Fibroblast of peridontal ligament (primary cell): ENCODE measurements around the gene C19orf85.
"Not testable (repeated sequence)": the region's sequence is repeated elsewhere in the genome, so short reads cannot be mapped to it uniquely, and the experiment has no call there.

Experiments
- DNase-seq: peaks from one replicate; pipeline ENCODE4 v3.0.0-alpha.2; 2010; ENCODE audit errors: extremely low read depth

Gene C19orf85

DNA sequence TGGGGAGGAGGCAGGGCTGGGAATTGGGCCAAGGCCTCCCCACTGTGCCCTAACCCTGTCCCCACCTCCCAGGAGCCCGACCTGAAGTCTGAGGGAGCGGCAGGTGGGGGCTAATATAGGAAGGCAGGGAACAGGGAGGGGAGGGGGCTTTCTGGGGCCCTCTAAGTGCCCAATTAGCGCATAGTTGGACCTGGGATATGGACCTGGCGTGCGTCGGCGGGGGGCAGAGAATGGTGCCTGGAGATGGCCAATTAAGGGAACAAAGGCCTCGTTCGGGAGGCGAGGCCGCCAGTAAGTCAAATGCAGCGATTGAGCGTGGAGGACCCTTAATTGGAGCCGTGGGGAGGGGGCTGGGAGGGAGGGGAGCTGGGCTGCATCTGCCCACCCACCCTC, at the start of gene C19orf85:
Gene C19orf85, minus strand, starts transcription at position 90 of the 393 bp plus-strand sequence. CDS start 197 bp downstream, outside the sequence.
- no peak for DNase-seq

DNA sequence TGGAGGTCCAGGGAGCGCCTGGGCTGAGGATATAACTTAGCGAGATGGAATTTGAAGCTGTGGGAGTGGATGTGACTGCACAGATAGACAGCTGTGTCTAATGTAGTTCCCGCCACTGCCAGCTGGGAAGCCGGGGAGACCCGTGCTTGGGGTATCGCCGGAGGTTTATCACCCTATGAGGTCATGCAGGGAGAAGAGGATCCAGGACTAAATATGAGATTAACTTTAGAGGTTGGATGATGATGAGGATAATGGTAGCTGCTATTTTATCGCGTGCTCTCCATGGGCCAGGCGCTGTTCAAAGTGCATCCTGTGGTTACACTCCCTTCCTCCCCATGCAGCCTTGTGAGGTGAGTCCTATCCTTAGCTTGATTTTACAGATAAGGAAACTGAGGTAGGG, 43.6 kb upstream of the C19orf85 start:
- DNase-seq, result no peak

DNA sequence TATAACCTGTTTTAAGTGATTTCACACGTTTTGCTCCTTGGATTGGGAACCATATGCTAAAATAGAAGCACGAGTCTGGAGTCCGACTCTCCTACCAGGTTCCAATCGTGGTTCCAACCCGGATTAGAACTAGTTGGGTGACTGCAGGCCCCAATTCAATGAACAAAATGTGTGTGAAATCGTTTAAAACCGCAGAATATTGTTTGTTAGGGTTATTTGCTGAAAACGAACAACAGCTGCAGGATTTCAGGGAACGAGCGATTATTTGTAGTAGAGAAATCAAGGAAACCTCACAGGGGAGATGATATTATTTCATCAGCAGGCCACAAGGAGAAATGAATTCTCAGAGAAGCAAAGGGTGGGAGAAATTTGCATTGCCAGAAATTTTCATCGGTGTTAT, 40.4 kb upstream of the C19orf85 start:
- DNase-seq, result no peak

DNA sequence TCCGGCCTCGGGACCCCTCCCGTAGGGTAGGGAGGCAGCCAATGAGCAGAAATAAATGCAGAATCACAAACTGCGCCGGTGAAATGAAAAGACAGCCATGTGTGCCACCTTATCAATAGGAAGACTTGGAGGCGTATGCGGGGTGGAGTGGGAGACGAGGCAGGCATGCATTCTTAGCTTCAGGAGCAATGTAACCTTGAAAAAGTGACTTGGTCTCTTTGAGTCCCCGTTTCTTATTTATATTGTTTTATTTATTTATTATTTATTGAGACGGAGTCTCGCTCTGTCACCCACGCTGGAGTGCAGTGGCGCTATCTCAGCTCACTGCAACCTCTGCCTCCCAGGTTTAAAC, 39.7 kb upstream of the C19orf85 start:
- no peak for DNase-seq

DNA sequence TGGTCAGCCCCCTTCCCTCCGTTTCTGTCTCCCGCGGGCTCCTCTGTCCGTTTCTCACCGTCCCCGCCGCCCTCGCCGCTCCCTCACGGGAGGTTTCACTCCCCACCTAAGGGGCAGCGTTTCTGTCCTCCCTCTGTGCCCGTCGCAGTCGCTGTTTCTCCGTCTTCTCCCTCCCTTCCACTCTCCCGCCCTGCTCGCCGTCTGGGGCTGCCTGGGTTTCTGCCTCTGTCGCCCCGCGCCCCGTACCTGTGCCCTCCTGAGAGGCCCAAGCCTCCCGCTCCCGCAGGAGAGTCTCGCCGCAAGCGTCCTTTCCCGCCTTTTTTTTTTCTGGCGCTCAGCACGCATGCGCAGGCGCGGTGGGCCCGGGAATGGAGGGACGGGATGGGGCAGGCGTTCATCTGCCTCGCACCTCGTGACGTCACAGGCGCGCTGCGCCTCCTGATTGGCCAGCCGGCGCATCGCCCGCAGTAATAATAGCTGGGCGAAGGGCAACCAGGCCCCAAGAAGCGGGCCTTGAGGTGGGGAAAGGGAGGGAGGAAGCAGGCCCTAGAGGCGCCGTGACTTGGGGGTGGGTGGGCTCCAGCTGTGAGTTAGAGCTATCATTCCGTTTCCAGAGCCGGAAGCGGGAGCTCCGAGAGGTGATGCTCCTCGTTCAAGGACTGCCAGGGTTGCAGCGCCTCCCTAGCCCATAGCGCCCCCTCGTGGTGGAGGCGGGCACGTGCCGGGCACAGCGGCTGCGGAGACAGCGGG, 39.1 kb upstream of the C19orf85 start:
- peak; percentile 87 for DNase-seq

DNA sequence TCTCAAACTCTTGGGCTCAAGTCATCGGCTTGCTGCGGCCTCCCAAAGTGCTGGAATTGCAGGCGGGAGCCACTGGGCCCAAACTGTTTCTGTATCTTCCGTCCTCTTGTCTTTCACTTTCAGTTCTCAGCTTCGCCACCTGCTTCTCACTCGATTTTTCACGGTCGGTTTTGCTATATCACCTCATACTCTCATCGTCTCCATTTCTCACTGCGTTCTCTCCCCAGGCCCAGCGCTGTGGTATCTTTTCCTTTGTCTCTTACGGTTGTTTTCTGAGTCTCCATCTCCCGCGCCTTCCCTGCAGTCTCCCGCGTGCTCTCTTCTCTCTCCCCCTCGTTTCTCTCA, 38.6 kb upstream of the C19orf85 start:
- no peak for DNase-seq

DNA sequence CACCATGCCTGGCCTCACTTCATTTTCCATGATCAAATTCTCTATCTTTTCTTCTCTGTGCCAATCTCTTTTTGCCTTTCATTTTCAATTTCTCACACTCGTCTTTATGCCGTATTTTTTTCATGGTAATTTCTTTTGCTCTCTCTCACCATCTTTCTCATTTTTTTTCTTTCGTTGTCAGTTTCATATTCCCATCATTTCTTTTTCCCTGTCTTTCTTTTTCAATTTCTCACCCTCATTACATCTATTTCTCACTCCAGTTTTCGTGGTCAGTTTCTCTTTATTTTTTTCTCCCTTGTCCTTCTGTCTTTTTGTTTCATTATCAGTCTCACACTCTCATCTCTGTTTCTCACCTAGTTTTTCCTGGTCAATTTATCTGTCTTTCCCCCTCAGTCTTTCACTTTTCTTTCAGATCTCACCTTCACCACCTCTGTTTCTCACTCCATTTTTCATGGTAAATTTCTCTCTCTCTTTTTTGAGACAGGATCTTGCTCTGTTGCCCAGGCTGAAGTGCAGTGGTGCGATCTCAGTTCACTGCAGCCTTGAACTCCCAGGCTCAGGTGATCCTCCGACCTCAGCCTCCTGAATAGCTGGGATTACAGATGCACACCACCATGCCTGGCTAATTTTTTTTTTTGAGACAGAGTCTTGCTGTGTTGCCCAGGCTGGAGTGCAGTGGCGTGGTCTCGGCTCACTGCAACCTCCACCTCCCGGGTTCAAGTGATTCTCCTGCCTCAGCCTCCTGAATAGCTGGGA, 37.8 kb upstream of the C19orf85 start:
- no peak for DNase-seq

DNA sequence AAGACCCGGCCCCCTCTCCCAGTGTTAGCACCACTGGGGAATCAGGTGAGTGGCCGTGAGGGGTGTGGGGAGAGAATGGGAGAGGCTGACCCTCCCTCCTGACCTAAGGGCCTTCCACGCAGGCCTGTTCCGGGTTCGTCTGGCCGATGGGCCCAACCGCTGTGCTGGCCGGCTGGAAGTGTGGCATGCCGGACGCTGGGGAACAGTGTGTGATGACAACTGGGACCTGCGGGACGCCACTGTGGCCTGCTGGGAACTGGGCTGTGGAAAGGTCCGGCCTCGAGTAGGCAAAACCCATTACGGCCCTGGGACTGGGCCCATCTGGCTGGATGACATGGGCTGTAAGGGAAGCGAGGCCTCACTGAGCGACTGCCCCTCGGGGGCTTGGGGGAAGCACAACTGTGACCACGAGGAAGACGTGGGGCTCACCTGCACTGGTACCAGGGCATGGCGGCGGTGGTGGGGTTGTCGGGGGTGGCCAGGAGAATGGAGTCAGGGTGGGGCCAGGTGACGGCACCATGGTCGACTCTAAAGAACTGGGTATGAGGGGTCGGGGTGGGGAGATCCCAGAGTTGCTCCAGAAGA, 35.9 kb upstream of the C19orf85 start:
- DNase-seq, result no peak

DNA sequence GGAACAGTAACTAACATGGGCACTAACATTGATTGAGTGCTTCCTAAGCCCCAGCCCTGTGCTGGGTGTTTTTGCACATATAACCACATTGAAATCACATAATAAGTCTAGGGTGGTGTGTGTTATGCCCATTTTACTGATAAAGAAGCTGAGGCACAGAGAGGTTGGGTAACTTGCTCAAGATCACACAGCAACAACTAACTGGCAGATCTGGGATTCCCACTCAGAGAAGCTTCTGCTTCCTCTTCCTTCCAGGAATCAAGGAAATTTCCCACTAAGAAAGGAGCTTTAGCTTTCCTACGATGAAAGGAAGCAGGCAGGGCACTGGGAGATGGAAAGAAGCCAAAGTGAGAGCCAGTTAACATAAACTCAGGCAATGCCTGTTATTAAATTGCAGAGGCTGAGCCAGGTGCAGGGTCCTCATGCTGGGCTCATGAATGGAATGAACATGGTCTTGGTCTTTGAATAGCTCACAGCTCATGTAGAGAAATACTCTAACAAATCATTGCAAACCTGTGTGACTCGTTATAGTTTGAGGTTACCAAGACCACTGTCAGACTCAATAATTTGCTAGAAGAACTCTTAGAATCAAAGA, 33.8 kb upstream of the C19orf85 start:
- DNase-seq, result no peak

DNA sequence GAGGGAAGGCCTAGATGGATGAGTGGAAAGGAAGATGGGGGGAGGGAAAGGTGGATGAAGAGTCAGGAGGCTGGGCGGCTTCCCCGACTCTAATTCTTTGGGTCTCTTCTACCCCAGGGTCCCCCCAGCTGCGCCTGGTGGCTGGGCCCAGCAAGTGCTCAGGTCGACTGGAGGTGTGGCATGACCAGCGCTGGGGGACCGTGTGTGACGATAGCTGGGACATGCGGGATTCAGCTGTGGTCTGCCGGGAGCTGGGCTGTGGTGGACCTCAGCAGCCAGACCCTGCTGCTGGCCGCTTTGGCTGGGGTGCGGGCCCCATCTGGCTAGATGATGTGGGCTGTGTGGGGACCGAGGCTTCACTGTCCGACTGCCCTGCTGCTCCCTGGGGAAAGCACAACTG, 33.2 kb upstream of the C19orf85 start:
- DNase-seq, result no peak

DNA sequence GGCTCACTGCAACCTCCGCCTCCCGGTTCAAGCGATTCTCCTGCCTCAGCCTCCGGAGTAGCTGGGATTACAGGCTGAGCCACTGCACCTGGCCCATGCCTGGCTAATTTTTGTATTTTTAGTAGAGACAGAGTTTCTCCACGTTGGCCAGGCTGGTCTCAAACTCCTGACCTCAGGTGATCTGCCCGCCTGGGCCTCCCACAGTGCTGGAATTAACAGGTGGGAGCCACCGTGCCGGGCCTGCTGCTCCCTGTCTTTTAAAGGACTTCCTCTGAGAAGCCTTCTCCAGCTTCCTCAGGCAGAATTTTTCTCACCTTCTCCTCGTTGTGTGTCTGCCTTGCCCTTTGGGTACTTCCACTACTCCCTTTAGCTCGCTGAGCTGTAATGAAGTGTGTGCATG, 32.3 kb upstream of the C19orf85 start:
- not testable (repeated sequence) for DNase-seq

DNA sequence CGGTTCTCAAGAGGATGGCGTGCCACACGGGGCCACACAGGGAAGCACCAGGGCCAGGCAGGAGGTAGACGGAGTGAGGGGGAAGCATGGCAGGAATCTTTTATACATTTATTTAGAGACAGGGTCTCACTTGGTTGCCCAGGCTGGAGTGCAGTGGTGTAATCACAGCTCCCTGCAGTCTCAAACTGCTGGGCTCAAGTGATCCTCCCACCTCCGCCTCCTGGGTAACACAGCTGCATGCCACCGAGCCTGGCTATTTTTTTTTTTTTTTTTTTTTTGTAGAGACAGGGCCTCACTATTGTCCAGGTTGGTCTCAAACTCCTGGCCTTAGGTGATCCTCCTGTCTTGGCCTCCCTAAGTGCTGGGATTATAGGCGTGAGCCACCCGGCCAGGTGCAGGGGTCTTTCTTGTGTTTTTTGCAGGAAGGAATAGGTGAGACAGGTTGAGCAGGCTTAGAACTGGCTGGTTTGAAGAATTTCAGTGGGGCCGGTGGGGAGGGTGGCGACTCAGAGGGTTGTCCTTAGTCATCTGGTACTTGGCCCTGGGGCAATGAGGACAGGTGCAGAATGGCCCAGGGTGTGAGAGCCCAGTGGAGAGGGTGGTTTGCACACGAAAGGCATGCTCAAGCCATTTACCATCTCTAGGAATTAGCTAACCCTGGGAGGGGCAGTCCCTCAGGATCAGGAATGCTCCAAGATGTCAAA, 31.2 kb upstream of the C19orf85 start:
- DNase-seq, result no peak

DNA sequence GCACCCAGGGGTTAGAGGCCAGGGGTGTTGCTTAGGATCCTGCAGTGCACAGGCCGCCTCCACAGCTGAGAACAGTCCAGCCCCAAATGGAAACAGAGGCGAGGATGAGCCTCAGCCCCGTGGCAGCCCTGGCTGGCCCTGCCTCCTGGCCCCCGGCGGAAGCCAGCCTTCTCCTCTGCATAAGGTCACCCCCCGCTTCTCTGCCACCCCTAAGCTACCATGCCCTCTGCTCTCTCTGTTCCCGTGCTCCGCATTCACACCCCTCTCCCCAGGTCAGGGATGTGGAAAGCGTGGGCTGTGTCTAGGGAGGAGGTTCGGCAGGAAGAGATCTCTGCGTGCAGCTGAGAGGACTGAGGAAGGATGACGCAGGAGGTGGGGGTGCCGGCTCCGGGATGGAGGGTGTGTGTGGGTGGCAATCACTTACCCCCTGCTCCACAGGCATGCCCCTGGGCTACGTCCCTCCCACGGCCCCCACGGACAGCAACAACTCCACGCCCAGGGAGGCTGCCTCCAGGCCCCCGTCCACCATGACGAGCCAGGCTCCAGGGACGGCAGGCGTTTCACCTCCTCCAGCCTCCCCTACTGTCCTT, 29.7 kb upstream of the C19orf85 start:
- no peak for DNase-seq

DNA sequence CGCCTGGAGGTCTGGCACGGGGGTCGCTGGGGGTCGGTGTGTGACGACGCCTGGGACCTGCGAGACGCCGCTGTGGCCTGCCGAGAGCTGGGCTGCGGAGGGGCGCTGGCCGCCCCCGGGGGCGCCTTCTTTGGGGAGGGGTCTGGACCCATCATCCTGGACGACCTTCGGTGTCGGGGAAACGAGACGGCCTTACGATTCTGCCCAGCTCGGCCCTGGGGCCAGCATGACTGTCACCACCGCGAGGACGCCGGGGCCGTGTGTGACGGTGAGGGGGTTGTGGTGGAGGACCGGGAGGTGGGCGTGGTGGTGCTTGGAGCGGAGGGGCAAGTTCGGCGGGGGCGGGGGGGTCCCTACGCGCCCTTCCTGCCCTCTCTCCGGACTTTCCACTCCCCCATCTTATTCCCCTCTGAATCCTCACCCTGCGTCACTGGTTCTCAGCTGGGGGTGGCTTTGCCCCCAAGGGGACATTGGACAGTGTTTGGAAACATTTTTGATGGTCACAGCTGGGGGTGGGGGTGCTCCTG, 29.2 kb upstream of the C19orf85 start:
- no peak for DNase-seq

DNA sequence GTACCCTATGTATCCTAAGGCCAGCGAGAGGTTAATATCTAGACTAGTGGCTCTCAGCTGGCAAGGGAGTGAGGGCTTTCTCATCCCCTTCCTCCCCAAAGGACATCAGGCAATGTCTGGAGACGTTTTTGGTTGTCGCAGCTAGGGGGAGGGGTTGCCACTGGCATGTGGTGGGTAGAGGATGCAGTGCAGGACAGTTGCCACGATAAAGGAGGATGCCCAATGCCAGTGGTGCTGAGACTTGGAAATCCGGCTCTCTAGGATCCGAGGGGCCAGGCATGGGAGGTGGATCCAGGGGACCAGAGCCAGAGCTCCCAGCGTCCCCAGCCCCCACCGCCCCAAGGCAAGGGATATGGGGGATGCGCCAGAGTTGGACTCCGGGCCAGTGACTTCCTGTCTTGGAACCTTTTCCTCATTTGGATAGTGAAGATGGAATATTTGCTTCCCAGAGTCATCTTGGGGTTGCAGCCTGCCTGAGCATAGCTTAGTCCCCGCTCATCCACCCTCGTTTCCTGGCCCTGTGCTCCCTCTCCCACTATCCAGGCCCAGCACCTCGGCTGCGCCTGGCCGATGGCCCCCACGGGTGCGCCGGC, 28.6 kb upstream of the C19orf85 start:
- no peak for DNase-seq

DNA sequence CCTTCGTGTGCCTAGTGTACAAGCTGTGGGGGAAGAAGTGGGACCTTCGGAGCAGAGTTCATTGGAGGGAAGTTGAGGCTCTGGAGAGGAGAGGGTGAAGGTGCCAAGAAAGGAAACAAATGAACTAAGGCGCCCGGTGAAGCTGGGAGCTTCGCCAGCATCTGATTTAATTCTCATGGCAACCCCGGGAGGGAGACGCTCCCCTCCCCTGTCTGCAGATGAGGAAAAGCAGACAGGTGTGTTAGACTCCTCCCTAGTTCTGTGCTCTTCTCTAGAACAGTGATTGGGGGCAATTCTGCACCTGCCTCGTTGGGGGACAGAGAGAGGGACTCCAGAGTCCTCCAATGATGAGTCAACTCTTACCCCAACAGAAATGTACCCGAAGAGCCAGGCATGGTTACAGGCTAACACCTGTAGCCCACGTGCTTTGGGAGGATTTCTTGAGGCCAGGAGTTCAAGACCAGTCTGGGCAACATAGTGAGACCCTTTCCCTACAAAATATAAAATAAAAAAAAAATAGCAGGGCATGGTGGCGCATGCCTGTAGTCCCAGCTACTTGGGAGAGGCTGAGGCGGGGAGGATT, 27.9 kb upstream of the C19orf85 start:
- no peak for DNase-seq

DNA sequence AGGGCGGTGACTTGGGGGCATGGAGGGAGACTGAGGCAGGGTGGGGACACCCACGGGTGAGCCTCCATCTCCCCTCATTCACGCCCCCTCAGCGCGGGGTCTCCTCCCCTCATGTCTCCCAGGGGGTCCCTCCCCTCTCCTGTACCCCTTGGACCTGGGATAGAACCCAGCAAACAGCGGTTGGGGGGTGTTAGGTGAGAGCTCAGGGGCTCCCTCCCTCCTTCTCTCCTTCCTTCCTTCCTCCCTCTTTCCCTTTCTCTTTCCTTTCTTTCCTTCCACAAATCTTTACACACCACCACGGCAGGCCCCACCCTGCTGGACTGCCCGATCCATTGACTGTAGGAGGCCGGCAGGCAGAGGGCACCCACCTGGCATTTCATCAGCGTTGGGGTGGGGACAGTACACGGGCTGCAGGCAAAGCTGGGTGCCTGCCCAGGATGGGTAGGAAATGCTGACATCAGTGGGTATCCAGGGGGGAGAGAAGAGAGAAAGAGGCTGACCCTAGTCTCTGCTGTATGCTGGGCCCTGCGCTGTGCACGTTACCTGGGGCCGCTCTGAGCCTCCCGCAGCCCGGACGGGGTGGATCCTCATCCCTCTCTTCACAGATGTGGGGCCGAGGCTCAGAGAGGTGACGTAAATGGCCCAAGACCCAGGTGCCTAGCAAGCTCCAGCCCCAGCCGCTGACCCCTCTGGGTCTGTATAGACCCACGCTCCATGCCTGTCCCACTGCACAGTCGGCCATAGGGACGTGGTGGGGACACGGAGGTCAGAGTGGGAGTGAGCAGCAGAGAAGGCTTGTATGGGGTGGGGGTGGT, 27.2 kb upstream of the C19orf85 start:
- no peak for DNase-seq

DNA sequence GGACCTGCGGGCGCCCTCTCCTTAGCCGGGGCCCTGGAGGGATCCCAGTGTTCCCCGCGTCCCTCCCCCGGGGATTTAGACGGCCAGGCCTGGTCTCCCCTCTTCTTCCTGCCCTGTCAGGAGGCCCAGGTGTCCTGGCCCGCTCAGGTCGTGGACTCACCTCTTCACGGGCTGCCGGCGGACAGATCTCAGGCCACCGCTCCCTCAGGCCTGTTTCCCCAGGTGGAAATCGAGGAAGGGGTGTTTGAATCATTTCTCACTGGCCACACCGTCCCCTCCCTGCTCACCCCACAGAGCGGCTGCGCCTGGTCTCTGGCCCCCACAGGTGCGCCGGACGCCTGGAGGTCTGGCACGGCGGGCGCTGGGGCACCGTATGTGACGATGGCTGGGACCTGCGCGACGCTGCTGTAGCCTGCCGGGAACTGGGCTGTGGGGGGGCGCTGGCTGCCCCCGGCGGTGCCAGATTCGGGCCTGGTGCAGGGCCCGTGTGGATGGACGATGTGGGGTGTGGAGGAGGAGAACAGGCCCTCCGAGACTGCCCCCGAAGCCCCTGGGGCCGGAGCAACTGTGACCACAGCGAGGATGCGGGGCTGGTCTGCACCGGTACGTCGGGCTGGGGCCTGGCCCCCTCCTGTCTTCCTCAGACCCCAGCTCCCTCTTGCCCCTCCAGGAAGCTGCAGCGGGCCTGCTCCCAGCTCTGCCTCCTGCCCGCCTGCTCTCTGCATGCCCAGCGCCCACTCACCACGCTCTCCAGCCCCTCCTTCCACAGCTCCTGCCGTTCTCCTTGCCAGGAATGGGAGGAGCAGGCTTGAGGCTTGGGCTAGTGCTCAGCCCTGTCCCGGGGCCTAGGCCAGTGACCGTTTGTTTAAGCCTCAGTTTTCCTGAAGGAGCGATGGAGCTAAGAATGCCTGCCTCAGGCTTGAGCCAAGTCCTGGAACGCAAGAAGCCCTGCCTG, 26.2 kb upstream of the C19orf85 start:
- DNase-seq, result no peak
